DND-41 (cell line): ENCODE results near the gene ADD2.

ENCODE experiments used
- ATAC-seq: fragments of 200-7000 bp; cut with Tn5 transposase; 3 replicates; pipeline ENCODE4 v1.9.1; 2021; ENCODE audit warnings: low read depth; ENCODE audit not compliant: insufficient read depth
- DNase-seq: peaks from one replicate; pipeline ENCODE4 v3.0.0-alpha.2; 2020
- H2AFZ ChIP-seq: 2 replicates; pipeline ENCODE4 v1.6.0; 2012; ENCODE audit warnings: low read depth, low read length
- H3K27ac ChIP-seq: 2 replicates; pipeline ENCODE4 v1.5.1; 2012; ENCODE audit warnings: low read length, inconsistent platforms
- H3K27me3 ChIP-seq: fragments of 200-600 bp; sonication (generic); 2 replicates; pipeline ENCODE4 v1.6.0; 2012; ENCODE audit warnings: low read length, mild to moderate bottlenecking, inconsistent platforms; ENCODE audit not compliant: insufficient read depth, poor library complexity
- H3K36me3 ChIP-seq: 2 replicates; pipeline ENCODE4 v1.5.1; 2012; ENCODE audit warnings: low read length, inconsistent platforms; ENCODE audit not compliant: insufficient read depth
- H3K4me1 ChIP-seq: 2 replicates; pipeline ENCODE4 v1.5.1; 2012; ENCODE audit warnings: mild to moderate bottlenecking, low read length; ENCODE audit not compliant: insufficient read depth
- H3K4me2 ChIP-seq: 2 replicates; pipeline ENCODE4 v1.6.0; 2012; ENCODE audit warnings: mild to moderate bottlenecking, moderate library complexity, low read length, inconsistent platforms; ENCODE audit not compliant: insufficient read depth
- H3K4me3 ChIP-seq, 2 experiments: fragments of 200-600 bp in 1 of 2; shearing (Covaris generic) in 1 of 2; 2 replicates each; pipeline ENCODE4 v1.5.1; 2012 to 2016; ENCODE audit warnings: inconsistent platforms in 2 of 2, low read length in 2 of 2, mild to moderate bottlenecking in 2 of 2, low read depth in 1 of 2, moderate library complexity in 1 of 2
- H3K79me2 ChIP-seq: 2 replicates; pipeline ENCODE4 v1.6.0; 2012; ENCODE audit warnings: low read length, inconsistent platforms; ENCODE audit not compliant: insufficient read depth
- H3K9ac ChIP-seq: 2 replicates; pipeline ENCODE4 v1.6.0; 2012; ENCODE audit warnings: low read depth, mild to moderate bottlenecking, inconsistent platforms, low read length, moderate library complexity
- H3K9me3 ChIP-seq: 2 replicates; pipeline ENCODE4 v1.5.1; 2012; ENCODE audit warnings: low read length, moderate library complexity, mild to moderate bottlenecking, inconsistent platforms; ENCODE audit not compliant: insufficient read depth, severe bottlenecking
- H4K20me1 ChIP-seq: 2 replicates; pipeline ENCODE4 v1.6.0; 2012; ENCODE audit warnings: low read length; ENCODE audit not compliant: insufficient read depth
- CTCF ChIP-seq: IDR thresholded peaks from 2 replicates; pipeline ENCODE4 v1.5.1; 2012; ENCODE audit warnings: borderline replicate concordance, low read length, moderate library complexity, mild to moderate bottlenecking; ENCODE audit not compliant: poor library complexity, severe bottlenecking; ENCODE audit errors: extremely low read depth
- EZH2 ChIP-seq: IDR thresholded peaks from 3 replicates; pipeline ENCODE4 v1.6.1; 2012; ENCODE audit warnings: borderline replicate concordance, low read depth, mild to moderate bottlenecking, moderate library complexity, low read length, inconsistent platforms; ENCODE audit not compliant: severe bottlenecking

The ADD2 gene

DNA sequence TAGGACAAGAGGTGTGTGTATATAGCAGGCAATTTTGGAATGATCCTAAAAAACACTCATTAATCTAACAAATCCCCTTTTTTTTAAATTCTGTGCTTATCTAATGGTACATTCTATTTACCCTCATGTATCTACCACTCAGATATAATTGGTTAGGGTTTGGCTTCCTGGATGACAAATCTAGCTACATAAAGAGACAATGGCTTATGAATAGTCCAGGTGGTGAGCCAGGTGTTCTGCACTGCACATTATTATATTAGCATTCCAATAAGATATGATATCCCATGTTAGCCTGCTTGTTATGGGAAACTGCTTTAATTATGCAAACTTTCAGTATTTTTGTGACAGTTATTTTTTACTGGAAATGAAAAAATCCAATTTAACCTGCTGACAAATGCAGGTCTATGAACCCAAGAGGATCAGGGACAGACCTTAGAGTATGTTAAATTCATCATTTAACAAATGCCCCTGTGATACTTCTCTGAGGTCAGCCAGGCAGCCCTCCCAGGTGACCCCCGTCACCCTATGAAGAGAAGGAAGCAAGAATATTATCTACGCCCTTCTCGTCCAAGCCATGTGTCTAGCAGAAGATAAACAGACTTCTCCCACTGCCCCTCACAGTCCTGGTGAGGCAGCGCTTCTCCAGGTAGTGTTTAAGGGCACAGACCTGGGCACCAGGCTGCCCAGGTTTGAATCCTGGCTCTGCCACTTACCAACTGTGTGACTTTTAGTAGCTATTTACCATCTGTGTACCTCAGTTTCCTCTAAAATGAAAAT lies 83.0 kb downstream of the ADD2 start:
- Histone ChIP-seq H3K9me3 (no peaks in the 10 kb centered on the region), H3K79me2 (no peaks in the 10 kb centered on the region), H2AFZ (no peak overlapping the region), H3K4me3 (no peak overlapping the region), H3K4me1 (no peaks in the 10 kb centered on the region), H3K27ac (no peak overlapping the region), H3K9ac (no peak overlapping the region), H3K4me2 (no peak overlapping the region), H3K36me3 (no peaks in the 10 kb centered on the region), H3K27me3 (peaks cover 21% of the 10 kb centered on the region), H4K20me1 (no peaks in the 10 kb centered on the region)
- no peak for TF ChIP-seq EZH2
- no peak for TF ChIP-seq CTCF
- ATAC-seq, result no peak
- DNase-seq, result no peak

DNA sequence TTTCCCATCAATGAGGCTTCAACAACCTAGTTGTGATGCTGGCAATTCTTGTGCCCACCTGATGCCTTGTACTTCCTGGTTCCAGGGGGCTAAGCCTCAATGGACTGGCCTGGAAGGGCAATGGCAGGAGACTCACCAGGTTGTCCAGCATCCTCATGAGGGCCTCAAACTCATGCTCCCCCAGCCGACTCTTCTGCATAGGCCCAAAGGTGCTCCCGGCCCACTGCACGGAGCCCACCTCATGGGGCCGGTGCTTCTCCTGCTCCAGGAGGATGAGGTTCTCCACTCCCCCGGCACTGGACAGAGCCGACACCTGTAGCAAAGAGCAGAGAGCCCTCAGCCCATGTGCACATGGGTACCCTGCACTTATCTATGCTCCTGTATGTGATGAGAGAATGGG lies 84.5 kb downstream of the ADD2 start:
- no peak for DNase-seq
- no peak overlapping the region for H3K4me3 ChIP-seq
- H3K4me2 ChIP-seq, result no peak overlapping the region
- no peaks in the 10 kb centered on the region for H3K79me2 ChIP-seq
- TF ChIP-seq CTCF (no peak), EZH2 (no peak)
- no peak for ATAC-seq
- H4K20me1 ChIP-seq, result no peaks in the 10 kb centered on the region
- no peaks in the 10 kb centered on the region for H3K36me3 ChIP-seq
- no peak overlapping the region for H3K9ac ChIP-seq
- no peaks in the 10 kb centered on the region for H3K4me1 ChIP-seq
- H3K9me3 ChIP-seq, result no peaks in the 10 kb centered on the region
- H3K27ac ChIP-seq, result no peak overlapping the region
- H3K27me3 ChIP-seq, result peaks cover 22% of the 10 kb centered on the region
- no peak overlapping the region for H2AFZ ChIP-seq

- H3K4me2 ChIP-seq, result no peak overlapping the region
- H3K27me3 ChIP-seq, result peaks cover 27% of the 10 kb centered on the region
- no peaks in the 10 kb centered on the region for H3K4me1 ChIP-seq
- H3K27ac ChIP-seq, result no peak overlapping the region
- TF ChIP-seq CTCF, result no peak
- TF ChIP-seq EZH2, result no peak
- H3K9ac ChIP-seq, result no peak overlapping the region
- no peak for ATAC-seq
- no peaks in the 10 kb centered on the region for H3K9me3 ChIP-seq
- no peak overlapping the region for H2AFZ ChIP-seq
- DNase-seq, result no peak
- no peak overlapping the region for H3K4me3 ChIP-seq
- no peaks in the 10 kb centered on the region for H3K36me3 ChIP-seq
- no peaks in the 10 kb centered on the region for H4K20me1 ChIP-seq
- no peaks in the 10 kb centered on the region for H3K79me2 ChIP-seq
Observed at GRCh38 chr2:70680735-70681134, 87.3 kb downstream of the ADD2 start.

- H3K79me2 ChIP-seq, result no peaks in the 10 kb centered on the region
- H3K9ac ChIP-seq, result no peak overlapping the region
- H3K9me3 ChIP-seq, result no peaks in the 10 kb centered on the region
- H3K27me3 ChIP-seq, result peaks cover 22% of the 10 kb centered on the region
- H4K20me1 ChIP-seq, result no peaks in the 10 kb centered on the region
- H3K4me2 ChIP-seq, result no peak overlapping the region
- no peak for TF ChIP-seq CTCF
- TF ChIP-seq EZH2, result no peak
- DNase-seq (no peak), ATAC-seq (no peak)
- no peak overlapping the region for H2AFZ ChIP-seq
- H3K4me3 ChIP-seq, result no peak overlapping the region
- H3K27ac ChIP-seq, result no peak overlapping the region
- no peaks in the 10 kb centered on the region for H3K36me3 ChIP-seq
- H3K4me1 ChIP-seq, result no peaks in the 10 kb centered on the region
Observed at GRCh38 chr2:70679259-70679658, 88.7 kb downstream of the ADD2 start.
